HFFc6 (cell line): ENCODE data around the gene C16orf86. TPM values are rescaled to one million over a fixed set of nuclear protein-coding genes. Genes with fewer than 3 reads are reported as not detected.

Source experiments
- DNase-seq: peaks from one replicate; pipeline ENCODE4 v3.0.0-alpha.2; 2018
- H3K27ac Mint-ChIP-seq: 2 replicates; pipeline ENCODE4 v1.8.0; 2020; ENCODE audit warnings: mild to moderate bottlenecking, mixed read lengths
- H3K27me3 Mint-ChIP-seq: 2 replicates; pipeline ENCODE4 v1.8.0; 2021; ENCODE audit warnings: mild to moderate bottlenecking, moderate library complexity, mixed read lengths; ENCODE audit not compliant: insufficient read depth
- H3K36me3 Mint-ChIP-seq: 2 replicates; pipeline ENCODE4 v1.8.0; 2021; ENCODE audit warnings: low read depth, mixed read lengths
- H3K4me1 Mint-ChIP-seq: 2 replicates; pipeline ENCODE4 v1.8.0; 2020; ENCODE audit warnings: low read depth, mixed read lengths
- H3K4me3 Mint-ChIP-seq: 2 replicates; pipeline ENCODE4 v1.8.0; 2020; ENCODE audit warnings: mild to moderate bottlenecking, moderate library complexity, mixed read lengths
- H3K9me3 Mint-ChIP-seq: 2 replicates; pipeline ENCODE4 v1.8.0; 2020; ENCODE audit warnings: mild to moderate bottlenecking, mixed read lengths
- total RNA-seq, 6 experiments: library from RNA; stranded (reverse); fragmentation: NEBNext Ultra II Directional; extraction: Animal tissue kit (Norgen Biotek cat#: 25700); gene quantifications; 2 replicates in 1 of 6; 3 replicates in 5 of 6; pipeline ENCODE4 v1.2.3, GENCODE V29; 2021
- TF ChIP-seq, protein P1 (sequence below): fragments of 200-600 bp; sonication (generic); IDR thresholded peaks from 2 replicates; pipeline ENCODE4 v1.5.0; 2021; ENCODE audit warnings: antibody characterized with exemption, mild to moderate bottlenecking

C16orf86 gene
- total RNA-seq, 6 experiments from 2014 or later, result 1.0 to 1.9 (median 1.6) TPM

DNA sequence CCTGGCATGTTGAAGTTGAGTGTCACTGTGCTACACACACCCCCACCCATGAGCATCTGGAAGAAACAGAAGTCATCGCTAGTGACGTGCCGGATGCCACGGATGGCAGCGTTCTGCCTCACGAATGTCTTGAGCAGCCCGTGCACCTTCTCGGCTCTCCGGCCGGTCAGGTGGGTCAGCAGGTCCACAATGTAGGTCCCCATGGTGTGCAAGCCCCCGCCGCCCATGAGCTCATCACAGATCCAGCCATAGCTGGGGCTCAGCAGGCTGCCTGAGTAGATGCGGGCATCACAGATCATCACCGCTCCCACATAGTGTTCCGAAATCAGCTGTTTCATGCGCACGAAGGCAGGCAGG is 8.9 kb downstream of the C16orf86 start:
- Mint-ChIP-seq H3K27me3 (no peaks in the 10 kb centered on the region), H3K4me1 (peaks cover 8% of the 10 kb centered on the region), H3K27ac (no peak overlapping the region), H3K36me3 (no peaks in the 10 kb centered on the region), H3K9me3 (no peaks in the 10 kb centered on the region), H3K4me3 (no peak overlapping the region)
- TF ChIP-seq, protein P1, sequence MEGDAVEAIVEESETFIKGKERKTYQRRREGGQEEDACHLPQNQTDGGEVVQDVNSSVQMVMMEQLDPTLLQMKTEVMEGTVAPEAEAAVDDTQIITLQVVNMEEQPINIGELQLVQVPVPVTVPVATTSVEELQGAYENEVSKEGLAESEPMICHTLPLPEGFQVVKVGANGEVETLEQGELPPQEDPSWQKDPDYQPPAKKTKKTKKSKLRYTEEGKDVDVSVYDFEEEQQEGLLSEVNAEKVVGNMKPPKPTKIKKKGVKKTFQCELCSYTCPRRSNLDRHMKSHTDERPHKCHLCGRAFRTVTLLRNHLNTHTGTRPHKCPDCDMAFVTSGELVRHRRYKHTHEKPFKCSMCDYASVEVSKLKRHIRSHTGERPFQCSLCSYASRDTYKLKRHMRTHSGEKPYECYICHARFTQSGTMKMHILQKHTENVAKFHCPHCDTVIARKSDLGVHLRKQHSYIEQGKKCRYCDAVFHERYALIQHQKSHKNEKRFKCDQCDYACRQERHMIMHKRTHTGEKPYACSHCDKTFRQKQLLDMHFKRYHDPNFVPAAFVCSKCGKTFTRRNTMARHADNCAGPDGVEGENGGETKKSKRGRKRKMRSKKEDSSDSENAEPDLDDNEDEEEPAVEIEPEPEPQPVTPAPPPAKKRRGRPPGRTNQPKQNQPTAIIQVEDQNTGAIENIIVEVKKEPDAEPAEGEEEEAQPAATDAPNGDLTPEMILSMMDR, result no peak
- no peak for DNase-seq

DNA sequence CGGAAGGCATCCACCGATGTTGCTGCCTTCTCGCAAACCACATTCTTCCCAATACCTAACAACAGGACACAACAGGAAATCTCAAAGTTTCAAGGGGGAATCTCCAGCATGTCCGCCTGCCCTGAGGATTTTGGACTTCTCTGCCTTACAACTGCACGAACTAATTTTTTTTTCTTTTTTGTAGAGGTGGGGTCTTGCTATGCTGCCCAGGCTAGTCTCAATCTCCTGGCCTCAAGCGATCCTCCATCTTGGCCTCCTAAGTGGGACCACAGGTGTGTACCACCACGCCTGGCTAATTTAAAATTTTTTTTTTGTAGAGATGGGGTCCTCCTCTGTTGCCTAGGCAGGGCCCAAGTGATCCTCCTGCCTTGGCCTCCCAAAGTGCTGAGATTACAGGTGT is 9.4 kb downstream of the C16orf86 start:
- Mint-ChIP-seq H3K4me1 (peaks cover 8% of the 10 kb centered on the region), H3K4me3 (no peak overlapping the region), H3K9me3 (no peaks in the 10 kb centered on the region), H3K36me3 (no peaks in the 10 kb centered on the region), H3K27me3 (no peaks in the 10 kb centered on the region), H3K27ac (no peak overlapping the region)
- TF ChIP-seq, protein P1, result no peak
- no peak for DNase-seq

DNA sequence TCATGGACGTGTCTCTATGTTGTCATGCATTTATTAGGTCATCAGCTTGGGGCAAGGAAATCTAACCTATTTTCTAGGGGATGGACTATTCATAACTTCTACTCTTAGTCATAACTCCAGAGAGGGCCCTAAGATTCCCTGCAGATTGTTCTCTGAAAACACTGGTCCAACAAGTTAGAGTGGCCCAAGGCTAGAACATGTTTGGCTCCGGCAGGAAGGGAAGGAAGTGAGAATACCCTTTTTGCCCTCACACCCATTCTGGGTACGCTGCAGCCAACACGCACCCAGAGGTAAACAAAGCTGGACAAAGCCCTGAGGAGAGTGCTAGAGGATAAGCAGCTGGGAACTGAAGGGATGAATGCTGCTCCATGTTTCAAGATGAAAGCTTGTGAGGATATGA is 9.9 kb downstream of the C16orf86 start:
- H3K36me3 Mint-ChIP-seq, result no peaks in the 10 kb centered on the region
- no peak overlapping the region for H3K4me3 Mint-ChIP-seq
- no peak overlapping the region for H3K27ac Mint-ChIP-seq
- H3K27me3 Mint-ChIP-seq, result no peaks in the 10 kb centered on the region
- H3K9me3 Mint-ChIP-seq, result no peaks in the 10 kb centered on the region
- peaks cover 8% of the 10 kb centered on the region for H3K4me1 Mint-ChIP-seq
- TF ChIP-seq, protein P1, result no peak
- DNase-seq, result no peak

DNA sequence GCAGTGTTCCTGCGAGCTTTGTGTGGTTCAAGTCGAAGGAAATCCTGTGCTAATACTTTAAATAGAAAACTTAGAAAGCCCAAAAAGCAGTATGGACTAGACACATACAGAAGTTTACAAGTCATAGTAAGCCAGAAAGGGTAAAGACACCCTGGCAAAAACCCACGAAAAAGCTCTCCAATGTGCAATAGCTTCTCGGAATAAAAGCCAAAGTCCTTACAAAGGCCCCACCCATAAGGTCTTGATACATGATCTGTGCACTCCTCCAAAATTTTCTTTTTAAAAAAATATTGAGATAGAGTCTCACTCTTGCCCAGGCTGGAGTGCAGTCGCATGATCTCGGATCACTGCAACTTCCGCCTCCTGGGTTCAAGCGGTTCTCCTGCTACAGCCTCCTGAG is 10.3 kb downstream of the C16orf86 start:
- no peak overlapping the region for H3K4me3 Mint-ChIP-seq
- H3K27ac Mint-ChIP-seq, result no peak overlapping the region
- TF ChIP-seq, protein P1, result no peak
- no peaks in the 10 kb centered on the region for H3K9me3 Mint-ChIP-seq
- H3K36me3 Mint-ChIP-seq, result no peaks in the 10 kb centered on the region
- peaks cover 8% of the 10 kb centered on the region for H3K4me1 Mint-ChIP-seq
- no peak for DNase-seq
- no peaks in the 10 kb centered on the region for H3K27me3 Mint-ChIP-seq

DNA sequence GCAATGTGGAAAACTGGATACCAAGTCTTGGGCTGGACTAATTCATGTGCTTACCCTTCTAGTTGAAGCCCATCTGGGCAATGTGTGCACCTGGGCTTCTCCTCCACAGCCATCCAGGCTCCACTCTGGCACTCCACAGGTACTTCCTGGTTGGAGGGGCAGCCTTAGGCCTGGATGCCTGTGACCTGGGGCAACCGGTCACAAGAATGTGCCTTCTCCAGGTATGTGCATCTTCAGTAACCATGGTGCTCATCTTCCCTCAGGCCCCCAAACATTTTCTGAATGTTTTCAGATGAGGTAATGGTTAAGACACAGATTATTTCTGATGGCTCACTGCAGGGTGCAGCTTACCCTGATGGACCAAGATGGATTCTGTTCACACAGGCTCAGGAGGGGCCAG is 11.1 kb downstream of the C16orf86 start:
- no peak overlapping the region for H3K27ac Mint-ChIP-seq
- H3K4me3 Mint-ChIP-seq, result no peak overlapping the region
- no peaks in the 10 kb centered on the region for H3K9me3 Mint-ChIP-seq
- no peak for DNase-seq
- H3K36me3 Mint-ChIP-seq, result no peaks in the 10 kb centered on the region
- H3K4me1 Mint-ChIP-seq, result peaks cover 2% of the 10 kb centered on the region
- H3K27me3 Mint-ChIP-seq, result no peaks in the 10 kb centered on the region
- TF ChIP-seq, protein P1, result no peak
